HEK293 (cell line): ENCODE data around the gene MAST2.
A peak's percentile ranks its signal among the peaks of the same experiment; 100 is the strongest.

Experiments used
- CTCF ChIA-PET: fragments of 350-600 bp; formaldehyde crosslinking; extraction: SDS; loops from one replicate; lab custom pipeline; 2021; ENCODE audit warnings: antibody characterized with exemption; lab: Yijun Ruan, JAX
- POLR2A ChIA-PET: fragments of 300-600 bp; formaldehyde crosslinking; extraction: SDS; loops from one replicate; lab custom pipeline; 2020; ENCODE audit warnings: antibody characterized with exemption, inconsistent platforms; lab: Yijun Ruan, JAX
- H3K27ac ChIP-seq: fragments of 200-500 bp; sonication (Bioruptor generic); 2 replicates; pipeline ENCODE4 v1.5.1; 2014; ENCODE audit warnings: low read depth, low read length, control low read depth, inconsistent platforms; ENCODE audit errors: extremely low read depth
- H3K36me3 ChIP-seq, 2 experiments: fragments of 200-500 bp in 1 of 2; sonication (Bioruptor generic) in 1 of 2; 1 replicate in 1 of 2; 2 replicates in 1 of 2; pipeline ENCODE4 v1.5.1; 2014 to 2017; ENCODE audit warnings: inconsistent platforms in 2 of 2, low read length in 2 of 2; ENCODE audit not compliant: control insufficient read depth in 2 of 2, insufficient read depth in 1 of 2
- H3K4me1 ChIP-seq: fragments of 200-500 bp; sonication (Bioruptor generic); 2 replicates; pipeline ENCODE4 v1.5.1; 2014; ENCODE audit warnings: mild to moderate bottlenecking, low read length, inconsistent platforms; ENCODE audit not compliant: control insufficient read depth, insufficient read depth
- H3K4me3 ChIP-seq: 2 replicates; pipeline ENCODE4 v1.5.1; 2011; ENCODE audit warnings: low read depth, mild to moderate bottlenecking, control low read depth, low read length, moderate library complexity
- H3K9me3 ChIP-seq: fragments of 200-500 bp; sonication (Bioruptor generic); 2 replicates; pipeline ENCODE4 v1.5.1; 2014; ENCODE audit warnings: low read depth, low read length, inconsistent platforms; ENCODE audit not compliant: control insufficient read depth, insufficient read depth
- FEZF1 ChIP-seq: fragments of 450-650 bp; formaldehyde crosslinking; IDR thresholded peaks from 2 replicates; pipeline ENCODE4 v1.5.1; 2016; ENCODE audit warnings: missing biosample characterization, missing genetic modification characterization
- HOXD13 ChIP-seq: sonication (generic); formaldehyde crosslinking; IDR thresholded peaks from 2 replicates; pipeline ENCODE4 v1.8.0; 2022; ENCODE audit warnings: missing genetic modification reagents, borderline replicate concordance
- IKZF3 ChIP-seq: fragments of 450-650 bp; IDR thresholded peaks from 2 replicates; pipeline ENCODE4 v1.5.0; 2018; ENCODE audit warnings: missing biosample characterization, mild to moderate bottlenecking, missing genetic modification characterization, moderate library complexity
- ZIC2 ChIP-seq: fragments of 450-650 bp; formaldehyde crosslinking; IDR thresholded peaks from 2 replicates; pipeline ENCODE4 v1.5.1; 2016; ENCODE audit warnings: missing biosample characterization, missing genetic modification characterization
- ZNF121 ChIP-seq: fragments of 450-650 bp; formaldehyde crosslinking; IDR thresholded peaks from 2 replicates; pipeline ENCODE4 v1.5.1; 2016; ENCODE audit warnings: missing biosample characterization, missing genetic modification characterization
- ZNF157 ChIP-seq: fragments of 450-650 bp; formaldehyde crosslinking; IDR thresholded peaks from 2 replicates; pipeline ENCODE4 v1.5.1; 2016; ENCODE audit warnings: missing biosample characterization, missing genetic modification characterization
- ZNF19 ChIP-seq: fragments of 450-650 bp; formaldehyde crosslinking; IDR thresholded peaks from 2 replicates; pipeline ENCODE4; 2016; ENCODE audit warnings: missing biosample characterization, missing genetic modification characterization, low read depth
- ZNF214 ChIP-seq: fragments of 450-650 bp; formaldehyde crosslinking; IDR thresholded peaks from 2 replicates; pipeline ENCODE4 v1.5.1; 2017; ENCODE audit warnings: missing biosample characterization, mild to moderate bottlenecking, missing genetic modification characterization, borderline replicate concordance
- ZNF280D ChIP-seq: fragments of 450-650 bp; formaldehyde crosslinking; IDR thresholded peaks from 2 replicates; pipeline ENCODE4 v1.5.1; 2016; ENCODE audit warnings: missing biosample characterization, missing genetic modification characterization
- ZNF324 ChIP-seq: fragments of 450-650 bp; formaldehyde crosslinking; IDR thresholded peaks from 2 replicates; pipeline ENCODE4 v1.5.1; 2016; ENCODE audit warnings: missing biosample characterization, missing genetic modification characterization
- ZNF341 ChIP-seq: fragments of 450-650 bp; formaldehyde crosslinking; IDR thresholded peaks from 2 replicates; pipeline ENCODE4; 2016; ENCODE audit warnings: low read depth, missing biosample characterization, missing genetic modification characterization
- ZNF473 ChIP-seq: fragments of 450-650 bp; formaldehyde crosslinking; IDR thresholded peaks from 2 replicates; pipeline ENCODE4 v1.5.1; 2017; ENCODE audit warnings: missing biosample characterization, missing genetic modification characterization
- ZNF529 ChIP-seq: fragments of 450-650 bp; formaldehyde crosslinking; IDR thresholded peaks from 2 replicates; pipeline ENCODE4 v1.5.1; 2017; ENCODE audit warnings: missing genetic modification characterization, missing biosample characterization; ENCODE audit not compliant: insufficient replicate concordance
- ZNF544 ChIP-seq: fragments of 450-650 bp; formaldehyde crosslinking; IDR thresholded peaks from 2 replicates; pipeline ENCODE4 v1.5.0; 2017; ENCODE audit warnings: missing biosample characterization, missing genetic modification characterization
- ZNF555 ChIP-seq: fragments of 450-650 bp; formaldehyde crosslinking; conservative IDR thresholded peaks from 2 replicates; pipeline ENCODE4 v1.5.1; 2017; ENCODE audit warnings: missing biosample characterization, mild to moderate bottlenecking, missing genetic modification characterization, inconsistent platforms
- ZNF600 ChIP-seq: fragments of 450-650 bp; formaldehyde crosslinking; IDR thresholded peaks from 2 replicates; pipeline ENCODE4 v1.5.1; 2016; ENCODE audit warnings: missing biosample characterization, missing genetic modification characterization
- TF ChIP-seq, protein P1 (sequence below): sonication (generic); formaldehyde crosslinking; IDR thresholded peaks from 2 replicates; pipeline ENCODE4 v1.8.1; 2022; ENCODE audit warnings: mild to moderate bottlenecking, moderate library complexity, missing genetic modification reagents
- TF ChIP-seq, protein P2 (sequence below): fragments of 450-650 bp; formaldehyde crosslinking; IDR thresholded peaks from 2 replicates; pipeline ENCODE4 v1.5.1; 2017; ENCODE audit warnings: missing biosample characterization, missing genetic modification characterization
- TF ChIP-seq, protein P3 (sequence below): fragments of 450-650 bp; formaldehyde crosslinking; IDR thresholded peaks from 2 replicates; pipeline ENCODE4 v1.5.0; 2017; ENCODE audit warnings: missing biosample characterization, missing genetic modification characterization, borderline replicate concordance

The MAST2 gene

DNA sequence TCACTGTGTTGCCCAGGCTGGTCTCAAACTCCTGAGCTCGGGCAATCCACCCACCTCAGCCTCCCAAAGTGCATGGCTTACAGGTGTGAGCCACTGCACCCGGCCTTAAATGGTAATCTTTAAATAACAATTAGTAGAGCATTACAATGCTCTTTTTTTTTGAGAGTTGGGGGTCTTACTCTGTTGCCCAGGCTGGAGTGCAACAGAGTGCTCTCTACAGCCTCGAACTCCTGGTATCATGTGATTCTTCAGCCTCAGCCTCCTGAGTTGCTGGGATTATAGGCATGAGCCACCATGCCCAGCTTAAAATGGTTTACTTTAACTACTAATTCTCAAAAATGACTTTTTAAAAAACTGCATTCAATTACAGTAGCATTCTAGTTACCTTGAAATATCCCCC, 276.8 kb downstream of the MAST2 start:
- Histone ChIP-seq H3K9me3 (no peaks in the 10 kb centered on the region), H3K4me3 (no peak overlapping the region), H3K4me1 (peaks cover 9% of the 10 kb centered on the region), H3K27ac (no peak overlapping the region)
- ChIA-PET CTCF (interaction anchor here (0.7 kb wide), 2 partner anchors 44 to 54 kb away, joined by 3 to 4 read pairs; no protein-coding TSS in a partner anchor), POLR2A (no interaction called here)
- TF ChIP-seq, protein P1, sequence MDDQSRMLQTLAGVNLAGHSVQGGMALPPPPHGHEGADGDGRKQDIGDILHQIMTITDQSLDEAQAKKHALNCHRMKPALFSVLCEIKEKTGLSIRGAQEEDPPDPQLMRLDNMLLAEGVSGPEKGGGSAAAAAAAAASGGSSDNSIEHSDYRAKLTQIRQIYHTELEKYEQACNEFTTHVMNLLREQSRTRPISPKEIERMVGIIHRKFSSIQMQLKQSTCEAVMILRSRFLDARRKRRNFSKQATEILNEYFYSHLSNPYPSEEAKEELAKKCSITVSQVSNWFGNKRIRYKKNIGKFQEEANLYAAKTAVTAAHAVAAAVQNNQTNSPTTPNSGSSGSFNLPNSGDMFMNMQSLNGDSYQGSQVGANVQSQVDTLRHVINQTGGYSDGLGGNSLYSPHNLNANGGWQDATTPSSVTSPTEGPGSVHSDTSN (CRISPR knock-in tag), result no peak
- peak; percentile 67 for TF ChIP-seq ZNF121 (tag by site-specific recombination)
- TF ChIP-seq, all 188 proteins: peak for 1
- H3K36me3 ChIP-seq, result peaks cover 0 to 8% of the 10 kb centered on the region in 2 experiments; a peak in 1 of 3 replicates

DNA sequence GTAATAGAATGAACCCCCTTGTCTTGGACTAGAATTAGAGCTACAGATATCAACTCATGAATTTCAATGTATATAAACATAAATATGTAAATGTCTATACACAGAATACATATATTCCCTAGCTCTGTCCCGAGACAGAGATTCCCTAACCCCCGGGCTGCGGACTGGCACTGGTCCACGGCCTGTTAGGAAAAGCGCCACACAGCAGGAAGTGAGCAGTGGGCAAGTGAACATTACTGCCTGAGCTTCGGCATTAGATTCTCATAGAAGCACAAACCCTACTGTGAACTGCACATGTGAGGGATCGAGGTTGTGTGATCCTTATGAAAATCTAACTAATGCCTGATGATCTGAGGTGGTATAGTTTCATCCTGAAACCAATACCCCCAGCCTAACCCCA, 277.8 kb downstream of the MAST2 start:
- Histone ChIP-seq H3K36me3 (peaks cover 0 to 5% of the 10 kb centered on the region in 2 experiments; a peak in 1 of 3 replicates), H3K9me3 (no peaks in the 10 kb centered on the region), H3K4me3 (no peak overlapping the region), H3K4me1 (peaks cover 9% of the 10 kb centered on the region), H3K27ac (no peak overlapping the region)
- ChIA-PET CTCF (interaction anchor here (0.7 kb wide), 1 partner anchor 45 kb away, joined by 3 read pairs; no protein-coding TSS in a partner anchor), POLR2A (no interaction called here)
- TF ChIP-seq HOXD13 (CRISPR knock-in tag) (no peak), ZNF555 (tag by site-specific recombination) (no peak), ZIC2 (tag by site-specific recombination) (peak; percentile 56), FEZF1 (tag by site-specific recombination) (peak; percentile 81)

GRCh38 chr1:46081619-46082018, 278.2 kb downstream of the MAST2 start:
- ChIA-PET CTCF (no interaction called here), POLR2A (no interaction called here)
- peaks cover 9% of the 10 kb centered on the region for H3K4me1 ChIP-seq
- TF ChIP-seq IKZF3 (tag by site-specific recombination), result no peak
- TF ChIP-seq ZNF214 (tag by site-specific recombination), result no peak
- no peak for TF ChIP-seq ZNF324 (tag by site-specific recombination)
- TF ChIP-seq, protein P2, sequence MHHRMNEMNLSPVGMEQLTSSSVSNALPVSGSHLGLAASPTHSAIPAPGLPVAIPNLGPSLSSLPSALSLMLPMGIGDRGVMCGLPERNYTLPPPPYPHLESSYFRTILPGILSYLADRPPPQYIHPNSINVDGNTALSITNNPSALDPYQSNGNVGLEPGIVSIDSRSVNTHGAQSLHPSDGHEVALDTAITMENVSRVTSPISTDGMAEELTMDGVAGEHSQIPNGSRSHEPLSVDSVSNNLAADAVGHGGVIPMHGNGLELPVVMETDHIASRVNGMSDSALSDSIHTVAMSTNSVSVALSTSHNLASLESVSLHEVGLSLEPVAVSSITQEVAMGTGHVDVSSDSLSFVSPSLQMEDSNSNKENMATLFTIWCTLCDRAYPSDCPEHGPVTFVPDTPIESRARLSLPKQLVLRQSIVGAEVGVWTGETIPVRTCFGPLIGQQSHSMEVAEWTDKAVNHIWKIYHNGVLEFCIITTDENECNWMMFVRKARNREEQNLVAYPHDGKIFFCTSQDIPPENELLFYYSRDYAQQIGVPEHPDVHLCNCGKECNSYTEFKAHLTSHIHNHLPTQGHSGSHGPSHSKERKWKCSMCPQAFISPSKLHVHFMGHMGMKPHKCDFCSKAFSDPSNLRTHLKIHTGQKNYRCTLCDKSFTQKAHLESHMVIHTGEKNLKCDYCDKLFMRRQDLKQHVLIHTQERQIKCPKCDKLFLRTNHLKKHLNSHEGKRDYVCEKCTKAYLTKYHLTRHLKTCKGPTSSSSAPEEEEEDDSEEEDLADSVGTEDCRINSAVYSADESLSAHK (tag by site-specific recombination), result no peak
- no peak for TF ChIP-seq ZNF544 (tag by site-specific recombination)
- no peak for TF ChIP-seq ZNF529 (tag by site-specific recombination)
- TF ChIP-seq ZNF341, result no peak
- no peak for TF ChIP-seq ZNF157 (tag by site-specific recombination)
- TF ChIP-seq, protein P3, sequence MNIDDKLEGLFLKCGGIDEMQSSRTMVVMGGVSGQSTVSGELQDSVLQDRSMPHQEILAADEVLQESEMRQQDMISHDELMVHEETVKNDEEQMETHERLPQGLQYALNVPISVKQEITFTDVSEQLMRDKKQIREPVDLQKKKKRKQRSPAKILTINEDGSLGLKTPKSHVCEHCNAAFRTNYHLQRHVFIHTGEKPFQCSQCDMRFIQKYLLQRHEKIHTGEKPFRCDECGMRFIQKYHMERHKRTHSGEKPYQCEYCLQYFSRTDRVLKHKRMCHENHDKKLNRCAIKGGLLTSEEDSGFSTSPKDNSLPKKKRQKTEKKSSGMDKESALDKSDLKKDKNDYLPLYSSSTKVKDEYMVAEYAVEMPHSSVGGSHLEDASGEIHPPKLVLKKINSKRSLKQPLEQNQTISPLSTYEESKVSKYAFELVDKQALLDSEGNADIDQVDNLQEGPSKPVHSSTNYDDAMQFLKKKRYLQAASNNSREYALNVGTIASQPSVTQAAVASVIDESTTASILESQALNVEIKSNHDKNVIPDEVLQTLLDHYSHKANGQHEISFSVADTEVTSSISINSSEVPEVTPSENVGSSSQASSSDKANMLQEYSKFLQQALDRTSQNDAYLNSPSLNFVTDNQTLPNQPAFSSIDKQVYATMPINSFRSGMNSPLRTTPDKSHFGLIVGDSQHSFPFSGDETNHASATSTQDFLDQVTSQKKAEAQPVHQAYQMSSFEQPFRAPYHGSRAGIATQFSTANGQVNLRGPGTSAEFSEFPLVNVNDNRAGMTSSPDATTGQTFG (tag by site-specific recombination), result no peak
- TF ChIP-seq ZNF473 (tag by site-specific recombination), result no peak
- TF ChIP-seq ZNF19, result no peak
- no peak for TF ChIP-seq ZNF280D
- TF ChIP-seq ZNF600 (tag by site-specific recombination), result no peak
- H3K27ac ChIP-seq, result no peak overlapping the region
- no peaks in the 10 kb centered on the region for H3K9me3 ChIP-seq
- H3K36me3 ChIP-seq, result peaks cover 0 to 5% of the 10 kb centered on the region in 2 experiments; a peak in 1 of 3 replicates
- no peak overlapping the region for H3K4me3 ChIP-seq
